Stimulated activated CD4-positive, alpha-beta T cell treated with anti-CD3 and anti-CD28 coated beads, Interleukin-15, amount 100 ng/mL, for 1 hour (primary cell): ENCODE measurements around the gene POTEJ.
"Not testable (repeated sequence)": the region's sequence is repeated elsewhere in the genome, so short reads cannot be mapped to it uniquely, and the experiment has no call there.

ENCODE experiments used
- DNase-seq, 2 donors: peaks; one replicate each; pipeline ENCODE4 v3.0.0-alpha.2; 2020; ENCODE audit warnings: low read depth in 1 of 2, low spot score in 1 of 2

POTEJ gene

GRCh38 chr2:130601648-130602302 is 9.5 kb upstream of the POTEJ start:
- DNase-seq = not testable (repeated sequence)

- not testable (repeated sequence) for DNase-seq
Observed at GRCh38 chr2:130608276-130609001, 2.8 kb upstream of the POTEJ start.

- not testable (repeated sequence) for DNase-seq
Observed at GRCh38 chr2:130609002-130609920, 2.0 kb upstream of the POTEJ start.

GRCh38 chr2:130610486-130610885 is 754 bp upstream of the POTEJ start:
- DNase-seq = not testable (repeated sequence)

- DNase-seq = not testable (repeated sequence)
Observed at GRCh38 chr2:130628784-130629475, 17.7 kb downstream of the POTEJ start.

- DNase-seq = not testable (repeated sequence)
Observed at GRCh38 chr2:130638973-130639372, 27.7 kb downstream of the POTEJ start.

- not testable (repeated sequence) for DNase-seq
Observed at GRCh38 chr2:130641688-130642087, 30.4 kb downstream of the POTEJ start.

GRCh38 chr2:130649285-130649684 is 38.0 kb downstream of the POTEJ start:
- DNase-seq = not testable (repeated sequence)

GRCh38 chr2:130664506-130664905 is 53.3 kb downstream of the POTEJ start:
- DNase-seq = not testable (repeated sequence)

GRCh38 chr2:130665596-130665995 is 54.4 kb downstream of the POTEJ start:
- DNase-seq = not testable (repeated sequence)

- not testable (repeated sequence) for DNase-seq
Observed at GRCh38 chr2:130667516-130667915, 56.3 kb downstream of the POTEJ start.

- DNase-seq = not testable (repeated sequence)
Observed at GRCh38 chr2:130670026-130670745, 58.9 kb downstream of the POTEJ start.

GRCh38 chr2:130692041-130692770 is 81.0 kb downstream of the POTEJ start:
- not testable (repeated sequence) for DNase-seq

GRCh38 chr2:130693474-130693873 is 82.2 kb downstream of the POTEJ start:
- not testable (repeated sequence) for DNase-seq

GRCh38 chr2:130703250-130703649 is 92.0 kb downstream of the POTEJ start:
- not testable (repeated sequence) for DNase-seq
